HEK293 (cell line): ENCODE data around the gene HRAS.

Experiments
- CTCF ChIA-PET: fragments of 350-600 bp; formaldehyde crosslinking; extraction: SDS; loops from one replicate; lab custom pipeline; 2021; ENCODE audit warnings: antibody characterized with exemption; lab: Yijun Ruan, JAX
- POLR2A ChIA-PET: fragments of 300-600 bp; formaldehyde crosslinking; extraction: SDS; loops from one replicate; lab custom pipeline; 2020; ENCODE audit warnings: antibody characterized with exemption, inconsistent platforms; lab: Yijun Ruan, JAX
- H3K27ac ChIP-seq: fragments of 200-500 bp; sonication (Bioruptor generic); 2 replicates; pipeline ENCODE4 v1.5.1; 2014; ENCODE audit warnings: low read depth, low read length, control low read depth, inconsistent platforms; ENCODE audit errors: extremely low read depth
- H3K36me3 ChIP-seq, 2 experiments: fragments of 200-500 bp in 1 of 2; sonication (Bioruptor generic) in 1 of 2; 1 replicate in 1 of 2; 2 replicates in 1 of 2; pipeline ENCODE4 v1.5.1; 2014 to 2017; ENCODE audit warnings: inconsistent platforms in 2 of 2, low read length in 2 of 2; ENCODE audit not compliant: control insufficient read depth in 2 of 2, insufficient read depth in 1 of 2
- H3K4me1 ChIP-seq: fragments of 200-500 bp; sonication (Bioruptor generic); 2 replicates; pipeline ENCODE4 v1.5.1; 2014; ENCODE audit warnings: mild to moderate bottlenecking, low read length, inconsistent platforms; ENCODE audit not compliant: control insufficient read depth, insufficient read depth
- H3K4me3 ChIP-seq: 2 replicates; pipeline ENCODE4 v1.5.1; 2011; ENCODE audit warnings: low read depth, mild to moderate bottlenecking, control low read depth, low read length, moderate library complexity
- H3K9me3 ChIP-seq: fragments of 200-500 bp; sonication (Bioruptor generic); 2 replicates; pipeline ENCODE4 v1.5.1; 2014; ENCODE audit warnings: low read depth, low read length, inconsistent platforms; ENCODE audit not compliant: control insufficient read depth, insufficient read depth
- GLIS2 ChIP-seq: fragments of 450-650 bp; formaldehyde crosslinking; IDR thresholded peaks from 2 replicates; pipeline ENCODE4 v1.5.1; 2016; ENCODE audit warnings: missing biosample characterization, missing genetic modification characterization
- HOXD13 ChIP-seq: sonication (generic); formaldehyde crosslinking; IDR thresholded peaks from 2 replicates; pipeline ENCODE4 v1.8.0; 2022; ENCODE audit warnings: missing genetic modification reagents, borderline replicate concordance
- KLF7 ChIP-seq: fragments of 450-650 bp; formaldehyde crosslinking; IDR thresholded peaks from 2 replicates; pipeline ENCODE4 v1.5.1; 2016; ENCODE audit warnings: missing biosample characterization, missing genetic modification characterization, borderline replicate concordance
- MYNN ChIP-seq: fragments of 450-650 bp; formaldehyde crosslinking; IDR thresholded peaks from 2 replicates; pipeline ENCODE4 v1.5.1; 2016; ENCODE audit warnings: missing biosample characterization, missing genetic modification characterization, borderline replicate concordance
- RBAK ChIP-seq: fragments of 450-650 bp; formaldehyde crosslinking; IDR thresholded peaks from 2 replicates; pipeline ENCODE4 v1.5.1; 2016; ENCODE audit warnings: missing biosample characterization, missing genetic modification characterization
- SCRT2 ChIP-seq: fragments of 450-650 bp; formaldehyde crosslinking; IDR thresholded peaks from 2 replicates; pipeline ENCODE4 v1.5.1; 2016; ENCODE audit warnings: missing biosample characterization, missing genetic modification characterization
- SP2 ChIP-seq: fragments of 450-650 bp; formaldehyde crosslinking; IDR thresholded peaks from 2 replicates; pipeline ENCODE4 v1.5.1; 2016; ENCODE audit warnings: missing biosample characterization, missing genetic modification characterization
- ZBTB10 ChIP-seq: fragments of 450-650 bp; formaldehyde crosslinking; IDR thresholded peaks from 2 replicates; pipeline ENCODE4 v1.5.1; 2016; ENCODE audit warnings: missing biosample characterization, missing genetic modification characterization
- ZBTB17 ChIP-seq: fragments of 450-650 bp; formaldehyde crosslinking; IDR thresholded peaks from 2 replicates; pipeline ENCODE4 v1.5.1; 2016; ENCODE audit warnings: missing biosample characterization, missing genetic modification characterization
- ZNF175 ChIP-seq: fragments of 450-650 bp; formaldehyde crosslinking; IDR thresholded peaks from 2 replicates; pipeline ENCODE4 v1.5.1; 2016; ENCODE audit warnings: missing biosample characterization, missing genetic modification characterization
- ZNF184 ChIP-seq: fragments of 450-650 bp; IDR thresholded peaks from 2 replicates; pipeline ENCODE4 v1.5.1; 2018; ENCODE audit warnings: missing biosample characterization, mild to moderate bottlenecking, missing genetic modification characterization
- ZNF214 ChIP-seq: fragments of 450-650 bp; formaldehyde crosslinking; IDR thresholded peaks from 2 replicates; pipeline ENCODE4 v1.5.1; 2017; ENCODE audit warnings: missing biosample characterization, mild to moderate bottlenecking, missing genetic modification characterization, borderline replicate concordance
- ZNF274 ChIP-seq, 2 experiments: fragments of 200-500 bp in 1 of 2; fragments of 450-650 bp in 1 of 2; sonication (Bioruptor generic) in 1 of 2; formaldehyde crosslinking in 1 of 2; IDR thresholded peaks; 2 replicates each; pipeline versions ENCODE4 v1.5.1 to v1.6.1; 2014 to 2016; ENCODE audit warnings: borderline replicate concordance in 1 of 2, inconsistent platforms in 1 of 2, low read length in 1 of 2, missing biosample characterization in 1 of 2, missing genetic modification characterization in 1 of 2
- ZNF37A ChIP-seq: fragments of 450-650 bp; IDR thresholded peaks from 2 replicates; pipeline ENCODE4 v1.5.1; 2018; ENCODE audit warnings: missing biosample characterization, missing genetic modification characterization
- ZNF423 ChIP-seq: fragments of 450-650 bp; formaldehyde crosslinking; IDR thresholded peaks from 2 replicates; pipeline ENCODE4 v1.5.1; 2016; ENCODE audit warnings: missing biosample characterization, missing genetic modification characterization
- ZNF560 ChIP-seq: fragments of 450-650 bp; formaldehyde crosslinking; IDR thresholded peaks from 2 replicates; pipeline ENCODE4 v1.5.1; 2017; ENCODE audit warnings: missing biosample characterization, missing genetic modification characterization, borderline replicate concordance
- ZNF677 ChIP-seq: fragments of 450-650 bp; IDR thresholded peaks from 2 replicates; pipeline ENCODE4 v1.5.0; 2018; ENCODE audit warnings: missing biosample characterization, mild to moderate bottlenecking, missing genetic modification characterization, moderate library complexity
- ZNF791 ChIP-seq: fragments of 450-650 bp; formaldehyde crosslinking; IDR thresholded peaks from 2 replicates; pipeline ENCODE4 v1.5.1; 2016; ENCODE audit warnings: missing biosample characterization, missing genetic modification characterization
- ZNF830 ChIP-seq: fragments of 450-650 bp; IDR thresholded peaks from 2 replicates; pipeline ENCODE4 v1.5.0; 2018; ENCODE audit warnings: missing biosample characterization, missing genetic modification characterization, low read depth, mild to moderate bottlenecking, moderate library complexity
- ZNF843 ChIP-seq: fragments of 450-650 bp; formaldehyde crosslinking; IDR thresholded peaks from 2 replicates; pipeline ENCODE4 v1.5.1; 2016; ENCODE audit warnings: missing biosample characterization, missing genetic modification characterization
- TF ChIP-seq, protein P1 (sequence below): fragments of 450-650 bp; formaldehyde crosslinking; IDR thresholded peaks from 2 replicates; pipeline ENCODE4 v1.5.1; 2016; ENCODE audit warnings: missing biosample characterization, missing genetic modification characterization

The HRAS gene

GRCh38 chr11:503179-503981 lies 32.0 kb downstream of the HRAS start:
- no peaks in the 10 kb centered on the region for H3K4me1 ChIP-seq
- H3K27ac ChIP-seq, result no peak overlapping the region
- no peaks in the 10 kb centered on the region for H3K9me3 ChIP-seq
- ChIA-PET CTCF (no interaction called here), POLR2A (interaction anchor here (1.0 kb wide), 1 partner anchor 101 kb away, joined by 6 read pairs; no protein-coding TSS in a partner anchor)
- TF ChIP-seq ZNF677 (no peak), SP2 (tag by site-specific recombination) (no peak), RBAK (no peak), ZNF37A (no peak), ZNF175 (no peak), MYNN (no peak), ZNF274 (IDR thresholded peaks at IDR 0.05; ENCODE audit: low read length) (no peak), ZNF274 (tag by site-specific recombination; IDR thresholded peaks at IDR 0.05; ENCODE audit: borderline replicate concordance) (no peak), ZBTB17 (no peak), ZNF560 (no peak), ZNF830 (tag by site-specific recombination) (no peak), HOXD13 (CRISPR knock-in tag) (no peak), ZNF843 (no peak), SCRT2 (tag by site-specific recombination) (no peak), ZNF423 (tag by site-specific recombination) (no peak), ZNF791 (tag by site-specific recombination) (no peak), ZNF214 (tag by site-specific recombination) (no peak), ZNF184 (tag by site-specific recombination) (no peak), KLF7 (tag by site-specific recombination) (no peak)
- TF ChIP-seq, protein P1, sequence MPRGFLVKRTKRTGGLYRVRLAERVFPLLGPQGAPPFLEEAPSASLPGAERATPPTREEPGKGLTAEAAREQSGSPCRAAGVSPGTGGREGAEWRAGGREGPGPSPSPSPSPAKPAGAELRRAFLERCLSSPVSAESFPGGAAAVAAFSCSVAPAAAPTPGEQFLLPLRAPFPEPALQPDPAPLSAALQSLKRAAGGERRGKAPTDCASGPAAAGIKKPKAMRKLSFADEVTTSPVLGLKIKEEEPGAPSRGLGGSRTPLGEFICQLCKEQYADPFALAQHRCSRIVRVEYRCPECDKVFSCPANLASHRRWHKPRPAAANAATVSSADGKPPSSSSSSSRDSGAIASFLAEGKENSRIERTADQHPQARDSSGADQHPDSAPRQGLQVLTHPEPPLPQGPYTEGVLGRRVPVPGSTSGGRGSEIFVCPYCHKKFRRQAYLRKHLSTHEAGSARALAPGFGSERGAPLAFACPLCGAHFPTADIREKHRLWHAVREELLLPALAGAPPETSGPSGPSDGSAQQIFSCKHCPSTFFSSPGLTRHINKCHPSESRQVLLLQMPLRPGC (tag by site-specific recombination), result no peak
- H3K4me3 ChIP-seq, result no peak overlapping the region
- peaks cover 0 to 44% of the 10 kb centered on the region in 2 experiments; a peak in 1 of 3 replicates for H3K36me3 ChIP-seq

- Histone ChIP-seq H3K9me3 (no peaks in the 10 kb centered on the region), H3K4me1 (no peaks in the 10 kb centered on the region), H3K36me3 (peaks cover 0 to 48% of the 10 kb centered on the region in 2 experiments; a peak in 1 of 3 replicates), H3K4me3 (no peak overlapping the region), H3K27ac (no peak overlapping the region)
- TF ChIP-seq GLIS2, result 0 out of 2 replicates have a peak, but pooled peaks have one; percentile 20
- no peak for TF ChIP-seq ZBTB10 (tag by site-specific recombination)
- ChIA-PET CTCF (no interaction called here), POLR2A (interaction anchor here (1.0 kb wide), 1 partner anchor 100 kb away, joined by 6 read pairs; no protein-coding TSS in a partner anchor)
Observed at GRCh38 chr11:502288-503178, 32.8 kb downstream of the HRAS start.
